GM15510 (cell line): Measurements from ENCODE around the gene JPT2.

Source experiments
- POLR2A ChIP-seq: IDR thresholded peaks from 3 replicates; pipeline ENCODE4 v1.6.1; 2011; ENCODE audit warnings: borderline replicate concordance; ENCODE audit not compliant: insufficient read length; ENCODE audit errors: extremely low read depth

Gene JPT2

GRCh38 chr16:1726661-1727502 is 48.8 kb downstream of the JPT2 start:
- no peak for TF ChIP-seq POLR2A

- TF ChIP-seq POLR2A, result no peak
Observed at GRCh38 chr16:1727651-1728624, 49.9 kb downstream of the JPT2 start.

GRCh38 chr16:1729026-1729425 is 50.9 kb downstream of the JPT2 start:
- TF ChIP-seq POLR2A, result no peak

- TF ChIP-seq POLR2A, result no peak
Observed at GRCh38 chr16:1729445-1729844, 51.4 kb downstream of the JPT2 start.

GRCh38 chr16:1731073-1731472 is 53.0 kb downstream of the JPT2 start:
- no peak for TF ChIP-seq POLR2A

- TF ChIP-seq POLR2A, result no peak
Observed at GRCh38 chr16:1731603-1732002, 53.5 kb downstream of the JPT2 start.

- TF ChIP-seq POLR2A, result no peak
Observed at GRCh38 chr16:1732071-1732470, 54.0 kb downstream of the JPT2 start.

- TF ChIP-seq POLR2A, result no peak
Observed at GRCh38 chr16:1734123-1734522, 56.0 kb downstream of the JPT2 start.

- no peak for TF ChIP-seq POLR2A
Observed at GRCh38 chr16:1734816-1735215, 56.7 kb downstream of the JPT2 start.

- TF ChIP-seq POLR2A, result no peak
Observed at GRCh38 chr16:1740234-1740633, 62.2 kb downstream of the JPT2 start.

GRCh38 chr16:1740781-1741490 is 62.9 kb downstream of the JPT2 start:
- no peak for TF ChIP-seq POLR2A

GRCh38 chr16:1741553-1742165 is 63.6 kb downstream of the JPT2 start:
- TF ChIP-seq POLR2A, result no peak

- no peak for TF ChIP-seq POLR2A
Observed at GRCh38 chr16:1743376-1744337, 65.6 kb downstream of the JPT2 start.
